SU-DHL-6 (cell line): ENCODE results near the gene TARBP1.

ENCODE experiments used
- EZH2phosphoT487 ChIP-seq: fragments of 200-600 bp; sonication (generic), shearing (Covaris generic); conservative IDR thresholded peaks from 2 replicates; pipeline ENCODE4 v1.6.1; 2018; ENCODE audit warnings: mild to moderate bottlenecking, antibody characterized with exemption, low read length, moderate library complexity, mixed read lengths
- TF ChIP-seq, protein P1 (sequence below): fragments of 200-600 bp; sonication (generic); IDR thresholded peaks from one replicate; pipeline ENCODE4 v1.5.1; 2017; ENCODE audit warnings: antibody characterized with exemption, mild to moderate bottlenecking, low read length, moderate library complexity; ENCODE audit not compliant: insufficient read depth, poor library complexity, severe bottlenecking

DNA sequence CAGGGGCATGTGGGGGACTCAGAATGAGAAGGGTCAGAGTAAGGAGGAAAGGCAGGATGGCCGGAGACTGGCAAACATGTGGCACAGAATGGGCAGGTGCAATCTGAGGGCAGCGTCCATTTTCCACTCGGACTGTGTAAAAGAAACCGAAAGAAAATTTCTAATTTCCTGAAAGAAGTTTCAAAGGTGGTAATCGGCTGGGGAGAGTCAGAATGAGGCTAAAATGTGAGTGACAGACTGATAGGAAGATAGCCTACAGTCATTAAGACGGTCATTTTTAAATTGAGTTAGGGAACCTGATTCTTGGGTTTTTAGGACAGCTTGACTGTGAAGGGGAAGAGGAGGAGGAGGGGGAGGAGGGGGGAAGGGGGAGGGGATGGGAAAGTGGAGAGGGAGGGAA lies 82.1 kb downstream of the TARBP1 start:
- TF ChIP-seq, protein P1, sequence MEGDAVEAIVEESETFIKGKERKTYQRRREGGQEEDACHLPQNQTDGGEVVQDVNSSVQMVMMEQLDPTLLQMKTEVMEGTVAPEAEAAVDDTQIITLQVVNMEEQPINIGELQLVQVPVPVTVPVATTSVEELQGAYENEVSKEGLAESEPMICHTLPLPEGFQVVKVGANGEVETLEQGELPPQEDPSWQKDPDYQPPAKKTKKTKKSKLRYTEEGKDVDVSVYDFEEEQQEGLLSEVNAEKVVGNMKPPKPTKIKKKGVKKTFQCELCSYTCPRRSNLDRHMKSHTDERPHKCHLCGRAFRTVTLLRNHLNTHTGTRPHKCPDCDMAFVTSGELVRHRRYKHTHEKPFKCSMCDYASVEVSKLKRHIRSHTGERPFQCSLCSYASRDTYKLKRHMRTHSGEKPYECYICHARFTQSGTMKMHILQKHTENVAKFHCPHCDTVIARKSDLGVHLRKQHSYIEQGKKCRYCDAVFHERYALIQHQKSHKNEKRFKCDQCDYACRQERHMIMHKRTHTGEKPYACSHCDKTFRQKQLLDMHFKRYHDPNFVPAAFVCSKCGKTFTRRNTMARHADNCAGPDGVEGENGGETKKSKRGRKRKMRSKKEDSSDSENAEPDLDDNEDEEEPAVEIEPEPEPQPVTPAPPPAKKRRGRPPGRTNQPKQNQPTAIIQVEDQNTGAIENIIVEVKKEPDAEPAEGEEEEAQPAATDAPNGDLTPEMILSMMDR: no peak
- TF ChIP-seq EZH2phosphoT487: no peak
